B cell (primary cell): ENCODE measurements around the gene ZNF565.
"Not testable (repeated sequence)": the region's sequence is repeated elsewhere in the genome, so short reads cannot be mapped to it uniquely, and the experiment has no call there.

ENCODE experiments used
- EZH2 ChIP-seq: IDR thresholded peaks from 2 replicates; pipeline ENCODE4 v1.6.1; 2012; ENCODE audit warnings: borderline replicate concordance, low read depth, mild to moderate bottlenecking, moderate library complexity, low read length; ENCODE audit not compliant: insufficient read depth, poor library complexity, severe bottlenecking
- TF ChIP-seq, protein P1 (sequence below): fragments of 200-600 bp; IDR thresholded peaks from one replicate; pipeline ENCODE4 v1.8.0; 2022; ENCODE audit warnings: antibody characterized with exemption, mild to moderate bottlenecking

DNA sequence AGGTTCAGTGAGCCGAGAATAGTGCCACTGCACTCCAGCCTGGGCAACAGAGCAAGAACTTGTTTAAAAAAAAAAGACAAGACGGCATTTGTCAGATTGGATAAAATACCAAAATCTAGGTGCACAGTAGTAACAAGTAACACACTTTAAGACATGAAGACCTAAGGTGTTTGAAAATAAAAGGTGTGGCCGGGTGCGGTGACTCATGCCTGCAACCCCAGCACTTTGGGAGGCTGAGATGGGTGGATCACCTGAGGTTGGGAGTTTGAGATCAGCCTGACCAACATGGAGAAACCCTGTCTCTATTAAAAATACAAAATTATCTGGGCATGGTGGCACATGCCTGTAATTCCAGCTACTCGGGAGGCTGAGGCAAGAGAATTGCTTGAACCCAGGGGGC, 27.7 kb downstream of the ZNF565 start:
- TF ChIP-seq, protein P1, sequence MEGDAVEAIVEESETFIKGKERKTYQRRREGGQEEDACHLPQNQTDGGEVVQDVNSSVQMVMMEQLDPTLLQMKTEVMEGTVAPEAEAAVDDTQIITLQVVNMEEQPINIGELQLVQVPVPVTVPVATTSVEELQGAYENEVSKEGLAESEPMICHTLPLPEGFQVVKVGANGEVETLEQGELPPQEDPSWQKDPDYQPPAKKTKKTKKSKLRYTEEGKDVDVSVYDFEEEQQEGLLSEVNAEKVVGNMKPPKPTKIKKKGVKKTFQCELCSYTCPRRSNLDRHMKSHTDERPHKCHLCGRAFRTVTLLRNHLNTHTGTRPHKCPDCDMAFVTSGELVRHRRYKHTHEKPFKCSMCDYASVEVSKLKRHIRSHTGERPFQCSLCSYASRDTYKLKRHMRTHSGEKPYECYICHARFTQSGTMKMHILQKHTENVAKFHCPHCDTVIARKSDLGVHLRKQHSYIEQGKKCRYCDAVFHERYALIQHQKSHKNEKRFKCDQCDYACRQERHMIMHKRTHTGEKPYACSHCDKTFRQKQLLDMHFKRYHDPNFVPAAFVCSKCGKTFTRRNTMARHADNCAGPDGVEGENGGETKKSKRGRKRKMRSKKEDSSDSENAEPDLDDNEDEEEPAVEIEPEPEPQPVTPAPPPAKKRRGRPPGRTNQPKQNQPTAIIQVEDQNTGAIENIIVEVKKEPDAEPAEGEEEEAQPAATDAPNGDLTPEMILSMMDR, result not testable (repeated sequence)
- TF ChIP-seq EZH2, result not testable (repeated sequence)
